ENCODE data around the gene SLC22A1. TPM values are rescaled to one million over a fixed set of nuclear protein-coding genes. Genes with fewer than 3 reads are reported as not detected.

The SLC22A1 gene
- total RNA-seq, 1 experiment from 2014 or later, result 0.86 TPM

DNA sequence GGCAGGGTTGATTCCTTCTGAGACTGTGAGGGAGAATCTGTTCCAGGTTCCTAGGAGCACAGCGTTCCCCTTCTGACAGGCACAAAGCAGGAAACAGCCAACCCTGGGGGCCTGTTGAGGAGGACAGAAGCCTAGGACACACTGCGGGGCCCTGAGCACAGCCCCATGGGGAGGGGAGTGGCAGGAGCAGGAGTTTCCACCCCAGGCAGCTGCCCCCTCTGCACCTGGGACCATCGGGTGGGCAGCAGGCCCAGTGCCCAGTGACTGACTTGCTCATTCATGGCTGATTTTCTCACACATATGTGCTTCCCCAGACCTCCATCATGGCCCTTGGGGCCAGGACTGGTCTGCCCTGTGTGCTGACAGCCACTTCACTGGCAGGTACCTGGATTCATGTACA, 6.2 kb upstream of the SLC22A1 start:
- CTCF ChIA-PET, result no interaction called here
- intact Hi-C loops (cut with micrococcal nuclease), result no loop called here
- no peak for ATAC-seq

More for the DNA sequence above, 6.2 kb upstream of the SLC22A1 start:
- Histone ChIP-seq H3K4me1 (ENCODE audit: control insufficient read depth in 1 of 2, insufficient read depth in 2 of 2, low read length in 2 of 2) (no peaks in the 10 kb centered on the region), H3K36me3 (ENCODE audit: control insufficient read depth in 1 of 2, insufficient read depth in 2 of 2, low read length in 2 of 2) (no peaks in the 10 kb centered on the region), H3K9me2 (ENCODE audit: insufficient read depth) (no peaks in the 10 kb centered on the region), H4K20me1 (ENCODE audit: insufficient read depth) (no peaks in the 10 kb centered on the region), H3K9me3 (ENCODE audit: control insufficient read depth in 1 of 2, insufficient read depth in 1 of 2, low read depth in 1 of 2, low read length in 2 of 2) (peaks cover 6% of the 10 kb centered on the region in 2 experiments; a peak in 1 of 4 replicates), H3K27me3 (ENCODE audit: insufficient read depth, low read length) (no peaks in the 10 kb centered on the region), H3K27ac (ENCODE audit: low read depth, low read length) (no peak overlapping the region), H3K4me2 (ENCODE audit: low read length) (no peak overlapping the region), H2AFZ (ENCODE audit: low read depth, low read length, poor library complexity, severe bottlenecking) (no peak overlapping the region), H3K79me2 (ENCODE audit: insufficient read depth, low read length) (no peaks in the 10 kb centered on the region), H3K9ac (ENCODE audit: low read length) (no peak overlapping the region), H3K4me3 (replicated peaks in 1 of 2; ENCODE audit: low read depth in 1 of 2, low read length in 2 of 2) (no peak overlapping the region)
- BruUV-seq (replicated peaks), result no TSS peak
- no peak for DNase-seq (ENCODE audit: low read depth, low spot score)
- TF ChIP-seq REST (IDR thresholded peaks at IDR 0.05; ENCODE audit: low read depth) (no peak), FOSL1 (IDR thresholded peaks at IDR 0.05; ENCODE audit: low read depth) (no peak), SP1 (IDR thresholded peaks at IDR 0.05; ENCODE audit: low read depth) (no peak), SIN3A (IDR thresholded peaks at IDR 0.05; ENCODE audit: low read depth) (no peak), EGR1 (IDR thresholded peaks at IDR 0.05; ENCODE audit: low read depth) (no peak), JUND (IDR thresholded peaks at IDR 0.05) (no peak), CEBPB (IDR thresholded peaks at IDR 0.05; ENCODE audit: low read depth) (no peak), EZH2 (IDR thresholded peaks at IDR 0.05) (no peak), POLR2A (IDR thresholded peaks at IDR 0.05; ENCODE audit: borderline replicate concordance, extremely low read depth, insufficient read depth, insufficient read length) (no peak), TCF7L2 (IDR thresholded peaks at IDR 0.05; ENCODE audit: borderline replicate concordance, extremely low read depth, insufficient read depth, insufficient read length) (no peak), ZFX (IDR thresholded peaks at IDR 0.05) (no peak)
- TF ChIP-seq, protein P1, sequence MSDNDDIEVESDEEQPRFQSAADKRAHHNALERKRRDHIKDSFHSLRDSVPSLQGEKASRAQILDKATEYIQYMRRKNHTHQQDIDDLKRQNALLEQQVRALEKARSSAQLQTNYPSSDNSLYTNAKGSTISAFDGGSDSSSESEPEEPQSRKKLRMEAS (IDR thresholded peaks at IDR 0.05), result no peak
- TF ChIP-seq, protein P2, sequence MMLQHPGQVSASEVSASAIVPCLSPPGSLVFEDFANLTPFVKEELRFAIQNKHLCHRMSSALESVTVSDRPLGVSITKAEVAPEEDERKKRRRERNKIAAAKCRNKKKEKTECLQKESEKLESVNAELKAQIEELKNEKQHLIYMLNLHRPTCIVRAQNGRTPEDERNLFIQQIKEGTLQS (IDR thresholded peaks at IDR 0.05), result no peak
- TF ChIP-seq, protein P3, sequence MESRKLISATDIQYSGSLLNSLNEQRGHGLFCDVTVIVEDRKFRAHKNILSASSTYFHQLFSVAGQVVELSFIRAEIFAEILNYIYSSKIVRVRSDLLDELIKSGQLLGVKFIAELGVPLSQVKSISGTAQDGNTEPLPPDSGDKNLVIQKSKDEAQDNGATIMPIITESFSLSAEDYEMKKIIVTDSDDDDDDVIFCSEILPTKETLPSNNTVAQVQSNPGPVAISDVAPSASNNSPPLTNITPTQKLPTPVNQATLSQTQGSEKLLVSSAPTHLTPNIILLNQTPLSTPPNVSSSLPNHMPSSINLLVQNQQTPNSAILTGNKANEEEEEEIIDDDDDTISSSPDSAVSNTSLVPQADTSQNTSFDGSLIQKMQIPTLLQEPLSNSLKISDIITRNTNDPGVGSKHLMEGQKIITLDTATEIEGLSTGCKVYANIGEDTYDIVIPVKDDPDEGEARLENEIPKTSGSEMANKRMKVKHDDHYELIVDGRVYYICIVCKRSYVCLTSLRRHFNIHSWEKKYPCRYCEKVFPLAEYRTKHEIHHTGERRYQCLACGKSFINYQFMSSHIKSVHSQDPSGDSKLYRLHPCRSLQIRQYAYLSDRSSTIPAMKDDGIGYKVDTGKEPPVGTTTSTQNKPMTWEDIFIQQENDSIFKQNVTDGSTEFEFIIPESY (IDR thresholded peaks at IDR 0.05; ENCODE audit: extremely low read depth, insufficient replicate concordance, low read length), result no peak
- ChIA-PET POLR2A (no interaction called here), RAD21 (ENCODE audit: low non-redundant PET in 1 of 2, low total read pairs in 2 of 2, uncharacterized antibody in 2 of 2, unreplicated experiment in 2 of 2) (no interaction called here)
